Loucy (cell line): ENCODE measurements around the gene TSPAN10.

Experiments used
- CTCF ChIP-seq: fragments of 200-600 bp; sonication (generic); conservative IDR thresholded peaks from 2 replicates; pipeline ENCODE4 v1.5.1; 2014; ENCODE audit warnings: mild to moderate bottlenecking, antibody characterized with exemption, low read length
- EZH2phosphoT487 ChIP-seq: fragments of 200-600 bp; IDR thresholded peaks from 2 replicates; pipeline ENCODE4 v1.6.1; 2018; ENCODE audit warnings: antibody characterized with exemption, mild to moderate bottlenecking, moderate library complexity, borderline replicate concordance

- no peak for TF ChIP-seq CTCF
- TF ChIP-seq EZH2phosphoT487 = no peak
These were observed 1.7 kb downstream of the TSPAN10 start for GRCh38 chr17:81638683-81639082.
